Natural killer cell treated with Interleukin-12 subunit alpha and Interleukin-12 subunit beta and Interleukin-15 and Interleukin-18, amount 100 ng/mL, for 72 hours (primary cell): ENCODE results near the gene SUGP2. TPM values are rescaled to one million over a fixed set of nuclear protein-coding genes. Genes with fewer than 3 reads are reported as not detected.
"Not testable (repeated sequence)": the region's sequence is repeated elsewhere in the genome, so short reads cannot be mapped to it uniquely, and the experiment has no call there.

Experiments
- ATAC-seq, 2 donors: fragments of 150-1000 bp; cut with Tn5 transposase in 1 of 2; sonication (Bioruptor Pico), chemical (Tn5 transposase) in 1 of 2; 2 replicates each; pipeline ENCODE4 v1.10.0; 2021
- DNase-seq: peaks from one replicate; pipeline ENCODE4 v3.0.0; 2022; ENCODE audit warnings: low spot score
- H3K27ac Mint-ChIP-seq, 2 donors: 1 replicate in 1 of 2; 2 replicates in 1 of 2; pipeline ENCODE4 v1.8.0; 2022; ENCODE audit warnings: mixed read lengths in 2 of 2, mild to moderate bottlenecking in 1 of 2, moderate library complexity in 1 of 2
- H3K27me3 Mint-ChIP-seq, 2 donors: 1 replicate in 1 of 2; 2 replicates in 1 of 2; pipeline ENCODE4 v1.8.0; 2022; ENCODE audit warnings: mixed read lengths in 2 of 2
- H3K36me3 Mint-ChIP-seq: one replicate; pipeline ENCODE4 v1.8.0; 2022; ENCODE audit warnings: mixed read lengths
- H3K4me1 Mint-ChIP-seq, 2 donors: 1 replicate in 1 of 2; 2 replicates in 1 of 2; pipeline ENCODE4 v1.8.0; 2022; ENCODE audit warnings: low read depth in 2 of 2, mixed read lengths in 2 of 2, mild to moderate bottlenecking in 1 of 2
- H3K4me3 Mint-ChIP-seq: one replicate; pipeline ENCODE4 v1.8.0; 2022; ENCODE audit warnings: mixed read lengths
- H3K9me3 Mint-ChIP-seq: 2 replicates; pipeline ENCODE4 v1.8.0; 2022; ENCODE audit warnings: mixed read lengths
- total RNA-seq, 2 donors: library from RNA; stranded (reverse); gene quantifications; one replicate each; pipeline ENCODE4 v1.2.3, GENCODE V29; 2022

SUGP2 gene
- total RNA-seq, 2 donors from 2014 or later = 102 to 196 TPM

DNA sequence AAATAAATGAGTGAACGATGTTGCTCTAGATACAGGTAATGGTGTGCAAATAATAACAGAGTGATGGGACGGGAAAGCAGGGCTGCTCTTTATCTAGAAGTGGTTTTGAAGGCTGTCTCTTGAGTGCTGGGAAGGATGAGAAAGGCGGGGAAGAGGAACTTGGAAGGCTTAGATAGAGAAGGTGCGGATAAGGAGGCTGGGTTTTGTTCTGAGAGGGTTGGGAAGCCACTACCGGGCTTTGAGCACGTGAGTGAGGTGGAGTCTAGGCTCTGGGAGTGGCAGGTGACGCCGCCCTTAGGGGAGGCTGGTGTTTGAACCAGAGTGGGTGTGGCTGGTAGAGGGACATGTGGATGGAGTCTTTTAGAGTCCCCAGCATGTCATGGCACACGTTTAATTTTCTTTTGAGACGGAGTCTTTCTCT, 897 bp upstream of the SUGP2 start:
- Mint-ChIP-seq H3K4me1 (peaks cover 20 to 27% of the 10 kb centered on the region in 2 donors), H3K27me3 (no peaks in the 10 kb centered on the region), H3K9me3 (no peaks in the 10 kb centered on the region), H3K27ac (peak overlapping the region; percentile 64 to 83), H3K36me3 (peaks cover 6% of the 10 kb centered on the region), H3K4me3 (peak overlapping the region; percentile 92)
- peak; percentile 72 for DNase-seq
- ATAC-seq = peak; percentile 44 to 62

DNA sequence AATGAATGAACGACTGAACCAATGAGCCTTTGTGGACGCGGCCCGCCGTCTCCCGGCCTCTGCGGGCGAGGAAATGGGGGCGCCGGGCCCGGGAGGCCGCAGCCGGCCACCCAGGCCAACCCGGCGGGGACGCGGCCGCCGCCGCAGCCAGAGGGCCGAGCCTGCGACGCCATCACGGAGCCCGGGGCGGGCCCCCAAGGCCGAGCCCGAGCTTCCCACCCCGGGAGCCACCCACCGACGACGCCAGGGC, 216 bp downstream of the SUGP2 start:
- Mint-ChIP-seq H3K27me3 (no peaks in the 10 kb centered on the region), H3K27ac (peak overlapping the region; percentile 83 to 98), H3K4me3 (peak overlapping the region; percentile 92), H3K4me1 (peaks cover 20 to 26% of the 10 kb centered on the region in 2 donors), H3K9me3 (no peaks in the 10 kb centered on the region), H3K36me3 (peaks cover 9% of the 10 kb centered on the region)
- DNase-seq = no peak
- no peak for ATAC-seq

GRCh38 chr19:19032420-19033175, 719 bp downstream of the SUGP2 start:
- Mint-ChIP-seq H3K36me3 (peaks cover 12% of the 10 kb centered on the region), H3K4me3 (peak overlapping the region; percentile 92), H3K9me3 (no peaks in the 10 kb centered on the region), H3K27me3 (no peaks in the 10 kb centered on the region), H3K4me1 (peaks cover 24 to 31% of the 10 kb centered on the region in 2 donors), H3K27ac (peak overlapping the region; percentile 83 to 98)
- ATAC-seq (peak; percentile 67 to 72), DNase-seq (peak; percentile 90)

GRCh38 chr19:19031891-19032290, 1.4 kb downstream of the SUGP2 start:
- peak overlapping the region; percentile 83 to 98 for H3K27ac Mint-ChIP-seq
- H3K9me3 Mint-ChIP-seq = no peaks in the 10 kb centered on the region
- H3K36me3 Mint-ChIP-seq = peaks cover 17% of the 10 kb centered on the region

DNA sequence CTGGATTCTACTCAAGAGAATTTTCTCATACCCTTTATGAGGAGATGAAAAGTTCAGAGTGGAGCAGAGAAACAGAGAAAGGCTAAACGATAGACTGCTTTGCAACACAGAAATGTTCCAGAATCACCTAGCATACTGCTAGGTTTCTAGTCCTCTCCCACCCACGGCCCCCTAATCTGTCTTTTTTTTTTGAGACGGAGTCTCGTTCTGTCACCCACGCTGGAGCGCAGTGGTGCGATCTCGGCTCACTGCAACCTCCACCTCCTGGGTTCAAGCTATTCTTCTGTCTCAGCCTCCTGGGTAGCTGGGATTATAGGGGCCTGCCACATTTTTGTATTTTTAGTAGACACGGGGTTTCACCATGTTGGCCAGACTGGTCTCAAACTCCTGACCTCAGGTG, 4.8 kb downstream of the SUGP2 start:
- Mint-ChIP-seq H3K27ac (no peak overlapping the region), H3K4me1 (peaks cover 28 to 29% of the 10 kb centered on the region in 2 donors), H3K27me3 (no peaks in the 10 kb centered on the region), H3K9me3 (no peaks in the 10 kb centered on the region), H3K36me3 (peaks cover 31% of the 10 kb centered on the region), H3K4me3 (no peak overlapping the region)
- ATAC-seq (no peak), DNase-seq (no peak)

More at GRCh38 chr19:19031891-19032290, 1.4 kb downstream of the SUGP2 start:
- Mint-ChIP-seq H3K27me3 (no peaks in the 10 kb centered on the region), H3K4me3 (peak overlapping the region; percentile 92), H3K4me1 (peaks cover 29 to 37% of the 10 kb centered on the region in 2 donors)
- DNase-seq (no peak), ATAC-seq (no peak)

- Mint-ChIP-seq H3K4me3 (no peak overlapping the region), H3K27me3 (no peaks in the 10 kb centered on the region), H3K4me1 (peaks cover 34 to 35% of the 10 kb centered on the region in 2 donors), H3K27ac (no peak overlapping the region), H3K36me3 (peaks cover 31% of the 10 kb centered on the region), H3K9me3 (no peaks in the 10 kb centered on the region)
- DNase-seq = no peak
- no peak for ATAC-seq
These were observed 6.1 kb downstream of the SUGP2 start for GRCh38 chr19:19027228-19027627.

- ATAC-seq = no peak
- H3K4me3 Mint-ChIP-seq = no peak overlapping the region
- peak overlapping the region in 1 of 2 donors; percentile 46 for H3K27ac Mint-ChIP-seq
- peaks cover 31% of the 10 kb centered on the region for H3K36me3 Mint-ChIP-seq
- H3K4me1 Mint-ChIP-seq = peaks cover 34 to 35% of the 10 kb centered on the region in 2 donors
- H3K9me3 Mint-ChIP-seq = no peaks in the 10 kb centered on the region
- no peaks in the 10 kb centered on the region for H3K27me3 Mint-ChIP-seq
- no peak for DNase-seq
These were observed 6.9 kb downstream of the SUGP2 start for GRCh38 chr19:19026299-19026971.

DNA sequence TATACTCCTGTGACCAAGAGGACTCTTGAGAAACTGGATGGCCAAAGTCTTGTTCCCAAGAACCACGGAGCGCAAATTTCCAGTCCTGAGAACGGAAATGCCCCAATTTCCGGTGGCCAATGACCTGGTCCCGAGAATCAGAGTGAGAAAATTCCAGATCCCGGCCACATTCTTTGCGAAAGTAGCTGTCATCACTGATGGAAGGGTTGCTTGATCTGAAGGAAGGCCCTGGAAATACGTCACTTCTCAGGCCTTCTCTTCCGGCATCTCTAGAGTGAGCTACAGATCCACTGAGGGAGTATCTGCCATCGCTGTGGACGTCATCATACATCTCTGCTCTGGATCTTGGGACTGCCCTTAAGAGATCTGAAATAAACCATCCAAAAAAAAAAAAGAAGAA, 7.5 kb downstream of the SUGP2 start:
- peaks cover 31% of the 10 kb centered on the region for H3K36me3 Mint-ChIP-seq
- DNase-seq (no peak), ATAC-seq (no peak)
- no peaks in the 10 kb centered on the region for H3K9me3 Mint-ChIP-seq
- H3K27me3 Mint-ChIP-seq = no peaks in the 10 kb centered on the region
- peaks cover 34 to 35% of the 10 kb centered on the region in 2 donors for H3K4me1 Mint-ChIP-seq
- H3K4me3 Mint-ChIP-seq = no peak overlapping the region
- peak overlapping the region in 1 of 2 donors; percentile 46 for H3K27ac Mint-ChIP-seq

- H3K4me3 Mint-ChIP-seq, ATAC-seq, H3K27me3 Mint-ChIP-seq, DNase-seq, H3K27ac Mint-ChIP-seq, H3K9me3 Mint-ChIP-seq: not testable (repeated sequence)
- Mint-ChIP-seq H3K4me1 (peaks cover 34 to 37% of the 10 kb centered on the region in 2 donors), H3K36me3 (peaks cover 35% of the 10 kb centered on the region)
These were observed 9.9 kb downstream of the SUGP2 start for GRCh38 chr19:19023376-19023775.

DNA sequence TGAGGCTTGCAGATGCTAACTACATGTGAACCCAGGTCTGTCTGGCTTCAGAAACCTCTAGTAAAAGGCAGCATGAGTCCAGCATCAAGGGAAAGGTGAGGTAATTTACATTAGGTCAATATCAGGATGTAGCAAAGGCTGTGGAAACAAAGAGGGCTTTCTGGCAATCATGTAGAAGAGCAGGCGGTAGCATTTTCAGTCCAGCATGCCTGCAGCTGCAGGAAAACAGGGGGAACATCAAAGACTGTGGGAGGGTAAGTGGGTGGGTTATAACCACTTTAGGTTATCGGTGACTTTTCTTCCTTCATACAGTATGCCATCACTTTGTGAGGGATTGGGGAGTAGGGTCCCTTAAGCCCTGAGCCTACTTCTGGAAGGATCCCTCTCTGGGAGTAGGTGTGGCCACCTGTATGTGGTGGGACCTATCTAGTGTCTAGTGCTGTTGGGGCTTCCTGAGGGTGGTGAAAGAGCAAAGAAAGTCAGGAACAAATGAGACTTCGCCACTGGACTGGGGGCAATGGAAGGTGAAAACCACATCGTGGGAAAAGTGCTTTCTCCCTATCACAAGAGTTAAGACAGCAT, 10.8 kb downstream of the SUGP2 start:
- H3K27me3 Mint-ChIP-seq = no peaks in the 10 kb centered on the region
- no peak for DNase-seq
- H3K27ac Mint-ChIP-seq = no peak overlapping the region
- peaks cover 30% of the 10 kb centered on the region for H3K36me3 Mint-ChIP-seq
- H3K9me3 Mint-ChIP-seq = no peaks in the 10 kb centered on the region
- peaks cover 26 to 30% of the 10 kb centered on the region in 2 donors for H3K4me1 Mint-ChIP-seq
- no peak for ATAC-seq
- H3K4me3 Mint-ChIP-seq = no peak overlapping the region

- H3K9me3 Mint-ChIP-seq = no peaks in the 10 kb centered on the region
- ATAC-seq = no peak
- no peak overlapping the region for H3K4me3 Mint-ChIP-seq
- H3K36me3 Mint-ChIP-seq = peaks cover 17% of the 10 kb centered on the region
- no peak overlapping the region for H3K27ac Mint-ChIP-seq
- no peaks in the 10 kb centered on the region for H3K27me3 Mint-ChIP-seq
- peaks cover 18 to 24% of the 10 kb centered on the region in 2 donors for H3K4me1 Mint-ChIP-seq
- no peak for DNase-seq
These were observed 12.2 kb downstream of the SUGP2 start for GRCh38 chr19:19021115-19021514.

- Mint-ChIP-seq H3K4me1 (peaks cover 18 to 20% of the 10 kb centered on the region in 2 donors), H3K9me3 (no peaks in the 10 kb centered on the region), H3K4me3 (no peak overlapping the region), H3K36me3 (peaks cover 18% of the 10 kb centered on the region), H3K27me3 (no peaks in the 10 kb centered on the region), H3K27ac (peak overlapping the region in 1 of 2 donors; percentile 56)
- ATAC-seq (peak; percentile 77 to 79), DNase-seq (no peak)
These were observed 22.8 kb downstream of the SUGP2 start for GRCh38 chr19:19010551-19010950.

DNA sequence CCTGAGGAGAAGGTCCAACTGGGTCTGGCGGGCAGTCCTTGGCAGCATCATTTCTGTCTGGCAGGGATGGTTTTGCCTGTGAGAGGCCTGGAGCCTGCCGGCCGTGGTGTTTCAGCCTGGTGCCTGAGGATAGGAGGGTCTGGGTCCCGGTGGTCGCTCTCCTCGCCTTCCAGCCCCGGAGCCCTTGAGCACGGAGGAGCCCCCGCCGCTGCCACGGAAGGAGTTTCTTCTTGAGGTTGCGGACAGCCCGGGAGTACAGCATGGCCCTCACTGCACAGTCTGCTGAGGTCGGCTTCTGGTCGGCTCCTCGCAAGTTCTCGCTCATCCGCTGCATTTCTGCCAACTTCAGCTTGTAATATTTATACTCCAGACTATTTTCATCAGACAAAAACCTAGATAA, 23.4 kb downstream of the SUGP2 start:
- DNase-seq = no peak
- Mint-ChIP-seq H3K27me3 (no peaks in the 10 kb centered on the region), H3K36me3 (peaks cover 18% of the 10 kb centered on the region), H3K9me3 (no peaks in the 10 kb centered on the region), H3K4me3 (no peak overlapping the region), H3K27ac (no peak overlapping the region), H3K4me1 (peaks cover 18 to 20% of the 10 kb centered on the region in 2 donors)
- ATAC-seq = no peak

GRCh38 chr19:19006213-19006612, 27.1 kb downstream of the SUGP2 start:
- no peaks in the 10 kb centered on the region for H3K9me3 Mint-ChIP-seq
- no peaks in the 10 kb centered on the region for H3K27me3 Mint-ChIP-seq
- H3K27ac Mint-ChIP-seq = no peak overlapping the region
- peaks cover 8% of the 10 kb centered on the region for H3K36me3 Mint-ChIP-seq
- peaks cover 8 to 15% of the 10 kb centered on the region in 2 donors for H3K4me1 Mint-ChIP-seq
- ATAC-seq = no peak
- DNase-seq = no peak
- no peak overlapping the region for H3K4me3 Mint-ChIP-seq
